HG03457 (cell line): ENCODE results near the gene RBM33.
"Not testable (repeated sequence)": the region's sequence is repeated elsewhere in the genome, so short reads cannot be mapped to it uniquely, and the experiment has no call there.

Source experiments
- ATAC-seq: cut with Tn5 transposase; IDR thresholded peaks from one replicate; pipeline ENCODE4 v1.9.1; 2021; ENCODE audit warnings: moderate number of reproducible peaks; ENCODE audit not compliant: unreplicated experiment

Gene RBM33

DNA sequence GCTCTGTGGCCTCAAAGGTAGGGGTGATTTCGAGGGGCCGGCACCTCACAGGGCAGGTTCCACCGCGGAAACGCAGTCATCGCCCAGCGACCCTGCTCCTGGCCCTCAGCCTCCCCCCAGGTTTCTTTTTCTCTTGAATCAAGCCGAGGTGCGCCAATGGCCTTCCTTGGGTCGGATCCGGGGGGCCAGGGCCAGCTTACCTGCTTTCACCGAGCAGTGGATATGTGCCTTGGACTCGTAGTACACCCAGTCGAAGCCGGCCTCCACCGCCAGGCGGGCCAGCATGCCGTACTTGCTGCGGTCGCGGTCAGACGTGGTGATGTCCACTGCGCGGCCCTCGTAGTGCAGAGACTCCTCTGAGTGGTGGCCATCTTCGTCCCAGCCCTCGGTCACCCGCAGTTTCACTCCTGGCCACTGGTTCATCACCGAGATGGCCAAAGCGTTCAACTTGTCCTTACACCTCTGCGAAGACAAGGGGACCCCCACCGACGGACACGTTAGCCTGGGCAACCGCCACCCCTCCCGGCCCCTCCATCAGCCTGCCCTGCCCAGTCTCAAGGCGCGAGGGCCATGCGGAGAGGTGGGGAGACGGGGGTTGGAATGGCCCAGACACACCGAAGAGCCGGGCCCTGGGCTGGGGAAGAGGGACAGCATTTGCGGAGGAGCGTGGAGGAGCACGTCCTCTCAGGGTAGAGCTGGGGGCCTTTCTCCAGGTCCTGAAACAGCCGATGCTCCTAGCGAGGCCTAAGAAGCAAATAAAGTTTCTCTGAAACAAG is 161.8 kb downstream of the RBM33 start:
- ATAC-seq, result no peak

DNA sequence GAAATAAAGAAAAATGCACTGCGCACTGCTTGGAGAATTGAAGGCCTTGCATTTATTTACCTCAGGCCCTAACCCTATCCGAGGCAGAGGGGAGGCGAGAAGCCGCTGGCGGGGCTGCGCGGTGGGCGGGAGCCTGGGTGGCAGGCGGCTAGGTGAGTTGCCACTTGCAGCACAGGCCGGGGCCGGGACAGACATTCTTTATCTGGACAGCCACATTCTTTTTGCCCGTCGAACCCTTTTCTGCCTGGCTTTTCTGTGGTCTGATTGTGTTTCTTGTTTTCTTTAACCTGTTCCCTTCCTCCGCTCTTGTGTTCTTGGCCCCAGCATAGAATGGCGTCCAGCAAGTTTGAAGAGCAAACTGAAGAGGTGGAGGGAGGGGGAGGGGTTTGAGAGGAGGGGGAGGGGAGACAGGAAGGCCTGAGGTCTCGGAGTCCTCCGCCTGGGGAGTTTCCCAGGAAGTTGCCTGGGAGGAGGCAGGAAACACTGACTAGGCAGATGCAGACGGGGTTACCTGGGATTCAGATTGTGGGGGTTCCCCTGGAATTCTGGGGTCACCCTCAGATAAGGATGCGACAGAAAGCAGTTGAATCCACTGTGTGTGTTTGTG is 162.7 kb downstream of the RBM33 start:
- ATAC-seq, result no peak

DNA sequence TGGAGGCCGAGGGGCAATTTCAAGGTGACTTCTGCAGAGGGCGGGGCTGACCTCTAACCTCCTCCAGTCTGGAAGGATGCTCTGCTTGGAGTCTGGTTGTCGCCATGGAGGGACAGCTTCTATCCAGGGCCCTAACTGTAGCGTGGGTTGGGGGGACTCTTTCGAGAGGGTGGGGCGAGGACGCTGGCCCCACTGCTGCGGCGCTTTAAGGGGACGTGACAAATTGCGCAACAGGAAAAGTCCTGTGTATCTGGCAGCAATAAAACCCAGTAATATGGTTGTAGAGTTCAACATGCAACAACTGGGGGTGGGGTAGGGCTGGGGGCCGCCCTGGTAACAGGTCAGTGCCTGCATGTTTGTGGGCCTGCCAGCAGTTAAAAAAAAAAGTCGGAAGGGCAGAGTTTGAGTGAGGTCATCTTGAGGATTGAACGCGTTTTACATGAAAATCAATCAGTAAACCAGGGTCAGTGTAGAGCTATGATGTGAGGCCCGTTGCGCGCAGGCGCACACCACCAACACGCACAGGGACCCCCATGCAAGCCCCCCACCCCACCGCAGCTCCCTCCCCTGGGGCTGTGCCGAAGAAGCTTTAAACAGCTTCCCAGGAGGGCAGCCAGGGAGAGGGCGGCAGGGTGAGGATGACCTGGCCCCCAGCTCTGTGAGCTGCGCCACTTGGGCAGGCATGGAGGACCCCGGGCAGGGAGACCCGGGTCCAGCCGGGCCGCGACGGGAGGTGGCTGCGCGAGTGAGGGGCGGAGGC is 163.5 kb downstream of the RBM33 start:
- ATAC-seq, result no peak

DNA sequence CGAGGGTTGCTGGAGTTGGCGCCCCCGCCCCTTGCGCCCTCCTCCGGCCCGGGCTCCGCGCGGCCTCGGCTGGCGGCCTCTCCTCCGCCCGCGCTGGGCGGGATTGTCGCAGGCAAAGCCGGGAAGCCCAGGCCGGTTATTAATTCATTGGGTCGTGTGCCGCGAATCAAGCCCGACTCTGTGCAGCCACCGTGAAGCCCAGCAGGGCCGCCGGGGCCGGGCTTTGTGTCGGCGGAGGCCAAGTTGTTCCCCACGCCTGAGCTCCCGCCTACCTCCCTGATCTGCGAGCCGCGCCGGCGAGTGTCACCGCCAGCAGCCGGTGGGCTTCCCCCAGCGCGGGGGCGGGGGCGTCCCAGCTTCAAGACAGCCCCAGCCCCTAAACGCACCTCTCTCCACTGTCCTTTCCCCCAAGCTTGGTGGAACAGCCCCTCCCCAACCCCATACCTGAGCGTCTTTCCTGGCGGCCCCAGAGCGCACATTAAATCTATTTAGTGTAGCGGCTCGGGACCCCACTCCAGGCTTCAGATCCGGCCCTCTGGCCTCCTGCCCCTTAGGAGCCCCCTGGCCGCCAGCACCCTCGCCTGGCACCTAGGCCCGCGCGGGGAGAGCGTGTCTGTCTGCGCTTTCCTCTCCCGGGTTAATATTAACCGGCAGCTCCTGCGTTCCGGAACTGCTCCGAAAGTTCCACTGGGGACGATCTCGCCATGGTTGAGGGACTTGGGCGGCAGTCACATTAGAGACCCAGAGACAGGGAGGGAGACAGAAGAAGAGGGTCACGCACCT is 164.3 kb downstream of the RBM33 start:
- no peak for ATAC-seq

DNA sequence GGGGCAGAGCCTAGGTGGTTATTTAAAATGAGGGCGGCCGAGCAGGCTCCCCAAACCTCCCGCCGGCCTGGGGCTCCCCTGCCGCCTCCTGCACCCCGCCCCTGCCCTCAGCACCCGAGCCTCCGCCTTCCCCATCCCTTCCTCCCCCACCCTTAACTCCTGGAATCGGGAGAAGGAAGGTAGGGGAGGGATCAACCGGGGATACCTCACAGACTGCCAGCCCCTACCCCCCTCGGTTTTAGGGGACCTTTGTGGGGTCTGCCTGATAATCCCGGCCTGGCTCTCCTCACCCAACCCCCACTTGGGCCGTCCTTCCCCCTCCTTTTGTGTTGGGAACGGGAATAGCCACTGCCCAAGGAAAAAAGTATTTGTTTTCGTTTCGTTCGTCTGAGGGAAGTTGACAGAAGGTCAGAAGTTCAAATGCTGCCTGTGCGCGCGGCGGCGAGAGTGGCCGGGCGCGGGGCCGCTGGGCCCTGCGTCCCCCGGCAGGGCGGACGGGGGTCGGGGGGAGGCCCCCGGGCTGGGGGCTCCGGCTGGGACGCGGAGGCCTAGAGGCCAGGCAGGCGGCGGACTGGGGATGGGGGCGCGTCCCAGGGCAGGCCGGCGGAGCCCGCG is 165.0 kb downstream of the RBM33 start:
- ATAC-seq, result no peak

DNA sequence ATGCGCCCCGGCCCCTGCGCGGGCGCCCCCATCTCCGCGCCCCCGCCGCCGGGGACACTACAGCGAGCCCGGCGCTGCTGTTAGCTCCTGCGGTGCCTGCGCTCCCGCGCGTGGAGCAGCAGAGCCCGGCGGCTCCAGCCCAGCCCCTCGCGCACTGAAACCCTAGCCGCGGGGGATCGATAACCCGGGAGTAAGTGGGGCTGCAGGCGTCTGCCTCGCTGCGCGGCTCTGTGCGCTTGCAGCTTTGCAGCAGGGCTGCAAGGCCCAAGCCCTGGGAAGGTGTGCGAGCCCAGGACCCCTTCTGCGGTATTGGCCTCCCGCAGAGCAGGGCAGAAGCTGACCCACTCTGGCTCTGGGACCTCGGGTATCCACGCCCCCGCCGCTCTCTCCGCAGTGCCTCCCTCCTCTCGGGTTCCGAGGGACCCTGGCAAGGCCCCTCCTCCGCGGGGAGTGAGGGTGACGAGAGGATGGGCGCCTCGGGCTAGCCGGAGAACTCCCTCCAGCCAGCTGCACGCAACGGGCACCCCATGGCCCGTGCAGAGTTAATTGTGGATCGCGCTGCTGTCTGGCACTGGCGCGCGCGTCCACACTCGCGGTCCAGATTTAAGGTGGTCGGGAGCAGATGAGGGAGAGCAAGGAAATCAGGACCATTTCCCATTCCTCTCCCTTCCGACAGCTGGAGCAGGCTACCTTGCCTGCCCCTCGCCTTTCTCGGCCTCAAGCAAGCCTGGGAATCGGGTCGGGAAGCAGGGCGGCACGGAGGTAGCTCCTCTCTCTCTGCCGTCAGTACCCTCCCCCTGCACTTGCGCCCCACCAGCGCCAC is 165.7 kb downstream of the RBM33 start:
- ATAC-seq, result no peak

DNA sequence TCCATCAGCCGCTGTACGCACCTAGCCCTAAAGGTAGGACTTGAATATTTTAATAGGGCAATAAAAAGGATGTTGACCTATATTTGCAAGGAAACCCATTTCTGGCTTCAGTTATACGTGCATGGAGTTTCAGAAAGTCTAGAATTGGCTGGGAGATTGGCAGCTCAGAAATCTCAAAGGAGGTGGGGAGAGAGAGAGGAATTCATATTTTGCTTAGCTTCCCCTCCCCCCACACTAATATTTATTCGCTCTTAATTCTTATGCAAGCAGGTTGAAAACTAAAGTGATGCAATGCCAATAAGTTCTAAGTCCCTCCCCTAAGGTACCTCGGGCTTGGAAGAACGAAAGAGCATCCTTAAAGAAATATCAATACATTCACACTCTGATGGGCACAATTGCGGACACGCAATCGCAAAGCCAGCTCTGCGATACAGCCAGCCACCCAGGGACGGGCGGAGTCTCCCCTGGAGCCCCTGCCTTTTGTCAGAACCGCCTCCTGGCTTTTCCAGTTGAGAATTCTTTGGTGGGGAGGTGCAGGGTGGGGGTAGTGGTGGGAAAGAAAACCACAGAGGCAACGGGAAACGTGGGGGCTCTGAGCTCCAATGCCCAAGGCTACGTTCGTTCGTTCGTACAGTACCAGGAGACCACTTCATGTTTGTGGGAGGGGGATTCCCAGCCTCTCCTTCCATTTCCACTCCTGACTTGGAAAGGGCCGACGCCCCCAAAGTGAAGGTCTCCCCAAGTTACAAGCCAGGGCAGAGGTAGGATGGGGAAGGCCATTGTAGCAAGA is 166.5 kb downstream of the RBM33 start:
- ATAC-seq, result no peak

DNA sequence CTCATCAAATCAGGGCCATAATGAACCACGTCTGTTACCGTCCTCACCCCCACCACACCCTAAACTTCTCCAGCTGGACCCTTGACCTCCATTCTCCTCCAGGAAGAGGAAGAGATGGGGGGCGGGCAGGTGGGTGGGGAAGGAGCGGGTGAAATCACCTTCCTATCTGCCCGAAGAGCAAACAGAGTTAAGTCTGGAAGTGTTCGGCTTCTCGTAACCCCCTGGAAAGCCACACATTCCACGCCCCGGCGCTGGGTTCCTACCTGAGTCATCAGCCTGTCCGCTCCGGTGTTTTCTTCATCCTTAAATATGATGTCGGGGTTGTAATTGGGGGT is 167.1 kb downstream of the RBM33 start:
- ATAC-seq, result no peak

DNA sequence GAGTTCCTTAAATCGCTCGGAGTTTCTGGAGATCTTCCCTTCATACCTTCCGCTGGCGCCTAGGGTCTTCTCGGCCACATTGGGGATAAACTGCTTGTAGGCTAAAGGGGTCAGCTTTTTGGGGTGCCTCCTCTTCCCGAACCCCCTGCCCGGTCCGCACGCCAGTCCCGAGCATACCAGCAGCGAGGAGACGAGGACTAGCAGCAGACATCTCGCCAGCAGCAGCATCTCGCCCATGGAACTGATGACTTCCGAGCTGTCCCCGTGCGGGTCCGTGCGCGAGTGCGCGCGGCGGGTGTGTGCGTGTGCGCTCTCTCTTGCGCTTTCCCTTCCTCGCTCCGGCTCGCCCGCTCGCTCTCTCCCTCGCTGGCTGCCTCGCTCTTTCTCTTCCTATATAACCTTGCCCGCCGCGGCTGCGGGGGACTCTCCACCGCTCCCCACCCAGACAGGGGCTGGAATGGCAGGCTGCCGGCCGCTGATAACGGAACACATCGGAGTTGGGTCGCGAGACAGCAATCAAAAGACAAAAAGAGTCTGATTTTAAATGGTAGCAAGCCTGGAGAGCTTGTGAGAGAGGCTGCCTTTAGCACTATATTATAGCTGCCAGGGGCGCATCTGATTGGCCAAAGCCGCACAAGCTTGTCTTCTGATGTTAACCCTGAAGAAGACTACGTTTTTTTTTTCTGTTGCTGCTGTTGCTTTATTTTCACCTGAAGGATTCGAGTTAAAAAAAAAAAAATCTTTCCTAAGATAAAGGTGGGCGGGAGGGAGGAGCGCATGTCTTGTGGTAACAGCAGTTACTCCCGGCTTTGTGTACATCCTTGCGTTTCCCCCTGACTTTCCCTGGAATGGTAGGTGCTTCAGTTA is 167.7 kb downstream of the RBM33 start, which contains the start of gene SHH:
Gene SHH, minus strand, starts transcription at position 569 of the 867 bp plus-strand sequence. Its CDS starts 341 bp downstream, at position 228.
- no peak for ATAC-seq

DNA sequence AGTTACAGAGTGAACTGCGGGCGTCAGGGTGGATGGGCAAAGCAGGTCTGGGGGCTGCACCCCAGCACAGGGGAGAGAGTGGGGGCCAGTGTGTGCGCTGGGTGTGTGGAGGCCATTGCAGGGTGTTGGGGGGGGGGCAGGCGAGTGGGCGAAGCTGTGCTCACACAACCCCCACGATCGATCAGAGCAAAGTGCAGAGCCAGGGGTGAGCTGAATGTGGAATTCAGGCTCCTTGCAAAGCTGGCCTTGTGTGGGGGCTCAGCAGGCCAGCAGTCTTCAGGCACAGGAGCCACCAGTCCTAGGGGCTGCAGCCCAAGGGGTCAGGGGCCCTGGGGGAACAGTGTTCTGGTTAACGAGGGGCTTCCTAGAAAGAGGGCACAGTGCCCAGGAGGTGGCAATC is 168.7 kb downstream of the RBM33 start:
- no peak for ATAC-seq

DNA sequence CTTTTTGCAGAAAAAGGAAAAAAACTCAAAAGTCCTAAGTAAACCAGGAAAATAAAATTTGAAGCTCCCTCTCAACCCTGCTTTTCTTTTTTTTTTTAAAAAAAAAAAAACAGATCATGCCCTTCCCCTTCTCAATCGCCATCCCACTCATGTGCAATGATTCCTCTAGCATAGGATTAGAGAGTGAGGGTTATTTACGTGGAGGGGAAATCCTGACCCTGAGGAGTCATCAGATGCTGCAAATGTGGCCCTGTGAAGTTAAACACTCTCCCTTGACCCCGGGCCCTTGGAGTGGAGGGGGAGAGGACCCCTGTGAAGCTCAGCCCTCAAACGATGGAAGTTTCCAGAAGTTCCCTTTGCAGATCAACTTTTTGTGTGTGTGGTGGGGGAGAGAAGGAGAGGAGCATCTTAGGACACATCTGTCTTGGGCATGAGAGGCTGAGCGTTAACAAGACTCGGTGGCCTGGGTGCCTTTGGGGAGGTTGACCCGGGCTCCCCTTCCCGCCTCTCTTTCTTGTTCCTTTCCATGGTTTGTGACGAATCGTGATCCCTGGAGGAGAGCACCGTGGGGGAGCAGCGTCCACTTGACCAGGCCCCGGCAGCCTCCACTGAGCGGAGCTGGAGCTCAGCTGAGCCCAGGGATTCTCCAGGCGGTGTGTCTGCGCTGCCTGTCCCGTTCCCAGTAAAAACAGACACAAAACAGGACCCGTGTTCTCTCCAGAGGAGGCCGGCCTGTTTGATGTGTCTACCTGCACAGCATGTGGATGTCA is 169.3 kb downstream of the RBM33 start:
- ATAC-seq, result no peak

DNA sequence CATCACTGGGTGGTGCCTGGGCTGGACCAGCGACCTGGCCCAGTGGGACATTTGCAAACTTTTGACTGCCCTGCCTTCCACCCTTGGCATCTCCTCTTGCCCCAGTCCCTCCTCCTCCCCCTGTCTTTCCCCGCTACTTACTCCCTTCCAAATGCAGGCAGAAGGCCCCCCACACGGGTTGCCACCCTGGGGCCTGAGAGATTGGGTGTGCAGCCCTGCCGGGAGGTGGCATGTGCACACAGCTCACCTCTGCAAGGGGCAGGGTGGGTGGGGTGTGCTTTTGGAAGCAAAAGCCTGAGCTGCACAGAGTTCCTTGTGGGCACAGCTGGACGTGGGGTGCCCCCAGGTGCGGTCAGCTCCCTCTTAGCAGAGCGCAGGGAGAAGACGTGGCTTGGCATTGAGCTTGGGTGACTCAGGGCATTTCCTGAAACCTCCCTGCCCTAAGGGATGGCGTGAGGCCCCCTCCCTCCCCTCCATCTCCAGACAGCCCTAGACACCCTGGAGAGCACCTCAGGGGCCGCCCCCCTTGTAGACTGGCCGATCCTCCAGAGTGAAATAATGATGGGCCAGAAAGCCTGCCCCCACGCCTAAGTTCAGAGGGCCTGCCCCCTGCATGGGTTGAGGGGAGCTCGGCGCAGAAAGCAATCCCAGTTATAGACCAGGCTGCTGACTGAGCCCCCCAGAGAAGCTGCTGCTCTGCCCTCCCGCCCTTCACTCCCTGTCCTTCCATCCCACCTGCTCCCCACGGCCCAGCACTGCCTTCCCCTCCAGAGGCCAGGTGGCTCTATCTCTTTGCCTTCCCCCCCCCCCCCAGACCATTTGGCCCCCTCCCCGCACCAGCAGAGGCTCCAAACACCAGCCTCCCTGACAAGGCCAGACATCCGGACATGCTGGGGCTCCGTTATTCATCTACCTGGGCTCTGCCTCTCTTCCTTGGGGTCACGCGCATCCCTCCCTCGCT is 170.1 kb downstream of the RBM33 start:
- no peak for ATAC-seq

DNA sequence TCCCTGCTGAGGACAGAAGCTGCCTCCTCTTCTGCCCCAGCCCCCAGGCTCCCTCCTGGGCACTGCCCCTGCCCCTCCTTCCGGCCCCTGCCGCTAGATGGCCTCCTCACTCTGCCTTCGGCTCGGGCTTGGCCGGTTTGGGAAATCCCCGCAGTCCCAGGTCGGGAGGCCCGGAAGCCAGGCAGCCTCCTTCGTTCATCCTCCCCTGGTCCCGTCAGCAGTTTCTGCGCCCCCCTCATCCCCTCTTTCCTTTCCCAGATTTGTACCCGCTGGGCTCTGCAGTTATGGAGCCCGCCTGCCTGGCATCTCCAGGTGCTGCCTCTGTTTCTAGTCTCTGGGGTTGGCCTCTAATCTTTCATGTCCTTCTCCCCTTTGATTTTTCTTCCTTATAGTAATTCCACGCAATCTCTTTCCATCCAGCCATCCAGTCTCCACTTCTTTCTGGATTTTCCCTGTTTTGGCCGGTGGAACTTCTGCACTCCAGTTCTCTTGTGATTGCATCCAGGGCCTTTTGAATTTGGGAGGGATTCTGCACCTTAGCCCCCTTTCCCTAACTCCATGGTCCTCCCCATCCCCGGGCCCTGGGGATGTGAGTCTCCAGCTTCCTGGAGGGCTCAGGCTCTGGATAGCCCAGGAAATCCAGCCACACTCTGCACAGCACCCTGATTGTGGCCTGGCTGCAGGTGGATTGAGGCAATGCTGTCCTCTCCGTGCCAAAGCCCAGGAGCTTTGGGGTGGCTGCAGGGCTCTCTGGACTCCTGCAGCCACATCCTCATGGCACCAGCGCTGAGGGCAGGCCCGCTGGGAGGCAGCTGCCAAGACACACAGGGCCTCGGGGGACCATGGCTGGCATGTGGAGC is 171.1 kb downstream of the RBM33 start:
- peak; percentile 84 for ATAC-seq

DNA sequence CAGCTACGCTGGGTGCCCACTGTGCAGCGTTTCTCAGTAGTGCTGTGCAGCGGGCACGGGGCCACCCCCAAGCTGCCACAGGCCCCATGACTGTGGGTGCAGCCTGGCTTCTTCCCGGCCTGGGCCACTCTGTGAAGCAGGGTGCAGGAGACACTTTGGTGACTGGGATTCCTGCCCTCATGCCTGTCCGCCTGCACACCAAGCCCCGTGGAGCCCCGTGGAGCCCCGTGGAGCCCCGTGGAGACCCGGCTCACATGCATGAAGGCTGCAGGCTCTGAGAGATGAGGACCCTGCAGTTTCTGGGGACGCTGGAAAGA is 171.7 kb downstream of the RBM33 start:
- no peak for ATAC-seq

DNA sequence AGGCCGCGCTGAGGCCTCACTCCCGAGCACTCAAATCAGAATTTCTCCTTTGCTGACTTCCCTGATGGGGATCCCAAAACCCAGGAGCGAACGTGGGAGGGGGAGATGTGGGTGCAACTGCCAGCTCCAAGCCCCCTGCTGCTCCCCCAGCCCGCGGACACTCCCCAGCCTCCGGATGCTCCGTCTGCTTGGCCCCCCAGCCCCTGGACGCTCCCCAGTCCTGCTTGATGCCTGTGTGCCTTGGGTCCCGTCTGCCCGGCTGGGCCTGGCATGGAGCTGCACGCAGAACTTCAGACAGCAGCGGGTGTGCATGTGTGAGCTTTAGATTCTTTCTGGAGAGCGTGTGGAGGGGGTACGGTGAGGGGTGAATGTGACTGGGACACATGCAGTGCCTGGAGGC is 172.5 kb downstream of the RBM33 start:
- no peak for ATAC-seq

DNA sequence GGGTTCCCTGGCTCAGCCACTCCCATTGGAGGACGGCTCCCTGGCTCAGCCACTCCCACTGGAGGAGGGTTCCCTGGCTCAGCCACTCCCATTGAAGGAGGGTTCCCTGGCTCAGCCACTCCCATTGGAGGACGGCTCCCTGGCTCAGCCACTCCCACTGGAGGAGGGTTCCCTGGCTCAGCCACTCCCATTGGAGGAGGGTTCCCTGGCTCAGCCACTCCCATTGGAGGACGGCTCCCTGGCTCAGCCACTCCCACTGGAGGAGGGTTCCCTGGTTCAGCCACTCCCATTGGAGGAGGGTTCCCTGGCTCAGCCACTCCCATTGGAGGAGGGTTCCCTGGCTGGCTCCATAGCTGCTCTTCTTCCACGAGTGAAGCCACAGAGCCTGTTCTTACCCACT is 173.1 kb downstream of the RBM33 start:
- not testable (repeated sequence) for ATAC-seq
